ENCODE results near the gene VPS35L. TPM values are rescaled to one million over a fixed set of nuclear protein-coding genes. Genes with fewer than 3 reads are reported as not detected.

VPS35L gene, protein sequence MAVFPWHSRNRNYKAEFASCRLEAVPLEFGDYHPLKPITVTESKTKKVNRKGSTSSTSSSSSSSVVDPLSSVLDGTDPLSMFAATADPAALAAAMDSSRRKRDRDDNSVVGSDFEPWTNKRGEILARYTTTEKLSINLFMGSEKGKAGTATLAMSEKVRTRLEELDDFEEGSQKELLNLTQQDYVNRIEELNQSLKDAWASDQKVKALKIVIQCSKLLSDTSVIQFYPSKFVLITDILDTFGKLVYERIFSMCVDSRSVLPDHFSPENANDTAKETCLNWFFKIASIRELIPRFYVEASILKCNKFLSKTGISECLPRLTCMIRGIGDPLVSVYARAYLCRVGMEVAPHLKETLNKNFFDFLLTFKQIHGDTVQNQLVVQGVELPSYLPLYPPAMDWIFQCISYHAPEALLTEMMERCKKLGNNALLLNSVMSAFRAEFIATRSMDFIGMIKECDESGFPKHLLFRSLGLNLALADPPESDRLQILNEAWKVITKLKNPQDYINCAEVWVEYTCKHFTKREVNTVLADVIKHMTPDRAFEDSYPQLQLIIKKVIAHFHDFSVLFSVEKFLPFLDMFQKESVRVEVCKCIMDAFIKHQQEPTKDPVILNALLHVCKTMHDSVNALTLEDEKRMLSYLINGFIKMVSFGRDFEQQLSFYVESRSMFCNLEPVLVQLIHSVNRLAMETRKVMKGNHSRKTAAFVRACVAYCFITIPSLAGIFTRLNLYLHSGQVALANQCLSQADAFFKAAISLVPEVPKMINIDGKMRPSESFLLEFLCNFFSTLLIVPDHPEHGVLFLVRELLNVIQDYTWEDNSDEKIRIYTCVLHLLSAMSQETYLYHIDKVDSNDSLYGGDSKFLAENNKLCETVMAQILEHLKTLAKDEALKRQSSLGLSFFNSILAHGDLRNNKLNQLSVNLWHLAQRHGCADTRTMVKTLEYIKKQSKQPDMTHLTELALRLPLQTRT
- 29.4 TPM for total RNA-seq

DNA sequence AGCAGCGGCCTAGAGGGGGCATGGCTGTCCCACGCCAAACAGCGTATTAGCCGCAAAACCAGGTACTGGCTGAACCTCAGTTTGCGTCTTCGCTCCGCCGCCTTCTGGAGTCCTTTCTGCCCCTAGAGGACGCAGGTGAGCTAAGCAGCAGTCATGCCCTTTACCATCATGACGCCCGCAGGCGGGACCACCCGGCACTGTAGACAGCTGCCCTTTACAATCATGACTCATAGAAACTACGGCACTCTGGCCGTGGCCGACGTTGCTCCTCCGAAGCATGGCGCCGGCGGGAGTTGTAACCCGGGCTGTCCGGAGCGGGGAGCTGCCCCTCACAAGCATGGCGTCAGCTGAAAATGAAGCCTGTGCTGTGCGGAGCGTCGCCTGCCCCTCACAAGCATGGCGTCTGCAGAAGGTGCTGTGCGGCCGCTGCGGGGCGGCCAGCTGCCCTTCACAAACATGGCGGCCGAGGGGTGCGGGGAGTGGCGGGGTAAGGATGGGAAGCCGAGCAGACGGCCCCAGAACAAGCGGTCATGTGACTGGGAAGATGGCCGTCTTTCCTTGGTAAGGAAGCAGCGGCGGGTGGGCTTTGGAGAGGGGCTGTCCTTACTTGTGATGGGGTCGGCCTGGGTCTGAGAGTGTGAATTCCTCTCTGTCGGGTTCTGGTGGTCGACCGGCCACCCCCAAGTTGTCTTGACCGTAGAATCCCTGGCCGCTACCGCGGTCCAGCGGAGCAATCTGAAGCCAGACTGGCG is at the start of gene VPS35L:
VPS35L (plus strand) TSS at position 518 of the 752 bp plus-strand sequence; CDS start at position 545, 27 bp downstream.
- Histone ChIP-seq H3K9me3 (ENCODE audit: low read depth, low read length) (no peaks in the 10 kb centered on the region), H3K27me3 (ENCODE audit: insufficient read depth, low read length) (no peaks in the 10 kb centered on the region), H3K4me3 (ENCODE audit: low read length) (peak within 1 kb of the TSS; percentile 66), H3K4me1 (ENCODE audit: insufficient read depth, low read length) (peaks cover 16% of the 10 kb centered on the region)

DNA sequence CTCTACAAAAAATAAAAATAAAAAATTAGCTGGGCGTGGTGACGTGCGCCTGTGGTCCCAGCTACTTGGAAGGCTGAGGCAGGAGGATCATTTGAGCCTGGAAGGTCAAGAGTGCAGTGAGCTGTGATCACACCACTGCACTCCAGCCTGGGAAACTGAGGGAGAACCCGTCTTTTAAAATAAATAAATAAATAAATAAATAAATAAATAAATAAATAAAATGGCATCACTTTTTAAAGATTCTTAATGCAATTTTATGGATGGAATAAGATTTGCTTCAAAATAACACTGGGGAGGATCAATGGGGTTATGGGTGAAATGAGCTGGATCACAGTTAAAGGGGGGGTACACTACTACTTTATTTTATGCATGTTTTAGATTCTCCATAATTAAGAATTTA is 48.5 kb upstream of the VPS35L start:
- Histone ChIP-seq H3K4me1 (ENCODE audit: insufficient read depth, low read length) (peaks cover 7% of the 10 kb centered on the region), H3K27me3 (ENCODE audit: insufficient read depth, low read length) (no peaks in the 10 kb centered on the region), H3K9me3 (ENCODE audit: low read depth, low read length) (no peaks in the 10 kb centered on the region), H3K4me3 (ENCODE audit: low read length) (no peak overlapping the region)

DNA sequence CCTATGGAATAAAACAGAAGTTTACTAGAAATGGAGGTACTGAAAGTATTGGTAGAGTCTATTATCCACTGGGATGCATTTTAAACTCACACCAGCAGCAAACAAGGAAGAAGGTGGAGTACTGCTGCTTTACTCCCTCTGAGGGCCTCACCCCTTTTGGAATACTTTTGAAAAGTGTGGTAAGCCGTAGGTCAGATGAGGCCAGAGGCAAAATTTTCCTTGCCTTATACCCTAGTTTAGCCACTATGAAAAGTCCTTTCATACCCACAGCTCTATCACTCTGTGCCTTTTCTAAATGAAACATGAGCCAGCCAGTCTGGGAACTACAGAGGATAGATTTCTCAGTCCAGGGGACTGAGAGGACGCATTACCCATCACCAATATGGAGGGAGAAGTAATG is 47.6 kb upstream of the VPS35L start:
- Histone ChIP-seq H3K4me3 (ENCODE audit: low read length) (no peak overlapping the region), H3K9me3 (ENCODE audit: low read depth, low read length) (no peaks in the 10 kb centered on the region), H3K4me1 (ENCODE audit: insufficient read depth, low read length) (peaks cover 7% of the 10 kb centered on the region), H3K27me3 (ENCODE audit: insufficient read depth, low read length) (no peaks in the 10 kb centered on the region)

DNA sequence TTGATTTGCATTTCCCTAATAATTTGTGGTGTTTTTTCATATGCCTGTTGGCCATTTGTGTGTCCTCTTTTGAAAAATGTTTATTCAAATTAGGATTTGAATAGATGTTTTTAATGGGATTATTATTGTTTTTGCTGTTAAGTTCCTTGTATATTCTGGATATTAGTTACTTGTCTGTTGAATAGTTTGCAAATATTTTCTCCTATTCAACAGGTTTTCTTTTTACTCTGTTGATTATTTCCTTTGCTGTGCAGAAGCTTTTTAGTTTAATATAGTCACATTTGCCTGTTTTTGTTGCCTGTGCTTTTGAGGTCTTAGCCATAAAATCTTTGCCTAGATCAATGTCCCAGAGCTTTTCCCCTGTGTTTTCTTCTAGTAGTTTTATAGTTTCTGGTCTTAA is 43.2 kb upstream of the VPS35L start:
- Histone ChIP-seq H3K4me1 (ENCODE audit: insufficient read depth, low read length) (peaks cover 12% of the 10 kb centered on the region), H3K4me3 (ENCODE audit: low read length) (no peak overlapping the region), H3K9me3 (ENCODE audit: low read depth, low read length) (no peaks in the 10 kb centered on the region), H3K27me3 (ENCODE audit: insufficient read depth, low read length) (no peaks in the 10 kb centered on the region)

DNA sequence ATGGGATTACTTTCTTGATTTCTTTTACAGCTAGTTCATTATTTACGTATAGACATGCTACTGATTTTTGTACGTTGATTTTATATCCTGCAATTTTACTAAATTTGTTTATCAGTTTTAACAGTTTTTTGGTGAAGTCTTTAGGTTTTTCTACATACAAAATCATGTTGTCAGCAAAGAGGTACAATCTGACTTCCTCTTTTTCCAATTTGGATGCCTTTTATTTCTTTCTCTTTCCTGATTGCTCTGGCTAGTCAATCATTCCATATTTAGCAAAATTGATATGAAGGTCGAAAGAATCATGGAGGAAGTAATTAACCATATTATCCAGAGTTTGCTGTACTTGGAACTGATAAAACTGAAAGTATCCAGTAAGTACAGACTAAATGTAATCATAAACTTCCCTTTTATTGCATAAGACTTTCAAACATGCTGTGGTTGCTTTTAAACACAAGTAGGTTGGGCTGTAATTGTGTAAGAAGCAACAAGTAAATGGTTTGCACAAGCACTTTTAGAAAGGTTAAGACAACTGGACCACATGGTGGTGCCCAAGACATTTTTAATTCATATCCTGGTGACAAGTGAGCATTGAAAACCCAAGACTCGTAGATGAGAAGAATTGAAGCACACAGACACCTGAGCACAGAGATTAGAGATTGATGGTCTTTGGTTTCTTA is 42.0 kb upstream of the VPS35L start:
- Histone ChIP-seq H3K4me3 (ENCODE audit: low read length) (no peak overlapping the region), H3K9me3 (ENCODE audit: low read depth, low read length) (no peaks in the 10 kb centered on the region)

DNA sequence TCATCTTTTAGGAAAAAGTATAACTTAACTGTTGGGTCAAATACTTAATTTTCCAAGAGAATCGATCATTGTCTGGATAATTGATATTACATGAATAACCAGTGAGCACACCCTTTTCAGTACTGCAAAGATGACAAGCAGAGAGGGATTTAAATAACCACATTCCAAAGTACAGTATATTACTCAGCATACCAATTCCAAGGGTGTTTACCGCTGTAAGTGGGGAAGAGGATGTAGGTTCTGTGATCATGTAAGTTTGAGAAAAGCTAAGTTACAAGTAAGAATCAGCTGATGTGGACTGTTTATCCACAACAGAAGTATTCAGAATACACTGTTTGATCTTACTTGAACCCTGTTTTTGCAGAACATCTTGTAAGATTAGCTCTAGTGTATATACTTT is 39.7 kb upstream of the VPS35L start:
- H3K4me3 ChIP-seq (ENCODE audit: low read length): no peak overlapping the region
- peaks cover 28% of the 10 kb centered on the region for H3K4me1 ChIP-seq (ENCODE audit: insufficient read depth, low read length)
- H3K27me3 ChIP-seq (ENCODE audit: insufficient read depth, low read length): no peaks in the 10 kb centered on the region
- H3K9me3 ChIP-seq (ENCODE audit: low read depth, low read length): no peaks in the 10 kb centered on the region

More for the DNA sequence above, 42.0 kb upstream of the VPS35L start:
- no peaks in the 10 kb centered on the region for H3K27me3 ChIP-seq (ENCODE audit: insufficient read depth, low read length)
- H3K4me1 ChIP-seq (ENCODE audit: insufficient read depth, low read length): peaks cover 12% of the 10 kb centered on the region

DNA sequence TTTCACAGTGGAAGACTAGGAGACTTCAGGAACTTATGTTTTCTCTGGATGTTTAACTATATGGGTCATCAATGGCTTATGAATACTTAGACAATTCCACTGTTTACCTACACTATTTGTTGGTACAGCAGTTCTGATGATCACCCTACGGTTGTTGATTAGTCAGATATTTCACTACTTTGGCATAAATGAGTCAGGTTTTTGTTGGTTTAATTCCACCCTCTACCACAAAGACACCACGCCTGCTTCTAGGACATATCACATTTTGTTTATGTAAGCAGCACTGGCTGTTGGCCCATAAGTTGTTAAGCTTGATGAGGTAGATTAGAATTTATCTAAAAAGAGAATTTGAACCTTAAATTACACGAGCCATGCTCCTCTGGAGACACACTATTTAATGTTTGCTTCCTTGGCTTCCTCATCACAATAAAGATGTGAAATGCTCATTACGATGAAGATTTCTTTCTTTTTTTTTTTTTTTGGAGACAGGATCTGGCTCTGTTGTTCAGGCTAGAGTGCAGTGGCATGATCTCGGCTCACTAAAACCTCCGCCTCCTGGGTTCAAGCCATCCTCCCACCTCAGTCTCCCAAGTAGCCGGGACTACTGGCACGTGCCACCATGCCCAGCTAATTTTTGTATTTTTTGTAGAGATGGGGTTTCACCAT is 37.9 kb upstream of the VPS35L start:
- Histone ChIP-seq H3K4me1 (ENCODE audit: insufficient read depth, low read length) (peaks cover 34% of the 10 kb centered on the region), H3K27me3 (ENCODE audit: insufficient read depth, low read length) (no peaks in the 10 kb centered on the region), H3K4me3 (ENCODE audit: low read length) (no peak overlapping the region), H3K9me3 (ENCODE audit: low read depth, low read length) (no peaks in the 10 kb centered on the region)

DNA sequence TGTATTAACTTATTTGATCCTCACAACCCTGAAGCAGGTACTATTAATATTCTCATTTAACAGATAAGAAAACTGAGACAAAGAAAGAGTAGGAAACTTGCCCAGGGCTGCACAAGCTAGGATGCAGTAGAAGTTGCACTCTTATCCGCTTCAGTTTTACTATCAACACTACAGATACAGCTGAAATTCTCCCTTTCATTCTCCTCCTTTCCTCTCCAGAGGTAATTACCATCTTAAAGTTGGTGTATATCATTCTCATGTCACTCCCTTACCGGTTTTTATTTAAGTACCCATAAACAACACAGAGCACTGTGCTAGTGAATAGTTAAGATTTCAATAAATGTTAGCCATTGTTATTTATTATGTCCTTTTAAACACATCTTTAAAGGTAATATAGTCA is 37.1 kb upstream of the VPS35L start:
- Histone ChIP-seq H3K4me3 (ENCODE audit: low read length) (no peak overlapping the region), H3K27me3 (ENCODE audit: insufficient read depth, low read length) (no peaks in the 10 kb centered on the region), H3K4me1 (ENCODE audit: insufficient read depth, low read length) (peaks cover 42% of the 10 kb centered on the region), H3K9me3 (ENCODE audit: low read depth, low read length) (no peaks in the 10 kb centered on the region)

DNA sequence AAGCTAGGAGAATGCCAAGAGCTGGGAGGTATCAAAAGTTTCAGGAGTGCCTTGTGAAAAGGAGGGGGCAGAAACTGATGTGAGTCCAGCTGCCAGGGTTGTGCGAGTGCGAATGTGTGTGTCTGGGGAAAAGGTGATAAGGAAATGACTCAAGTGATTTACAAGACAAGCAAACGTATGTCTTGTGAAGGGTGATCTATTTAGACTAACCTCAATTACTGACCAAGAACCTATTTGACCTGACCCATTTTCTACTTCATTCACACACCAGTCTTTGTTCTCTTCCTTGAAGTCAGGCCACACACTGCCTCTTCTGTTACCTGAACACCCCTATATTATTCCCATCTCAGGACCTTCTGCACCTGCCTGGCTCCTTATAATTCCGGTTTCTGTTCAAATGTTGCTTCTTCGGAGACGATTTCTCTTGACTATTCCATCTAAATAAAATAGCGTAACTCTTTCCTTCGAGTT is 34.6 kb upstream of the VPS35L start:
- no peaks in the 10 kb centered on the region for H3K27me3 ChIP-seq (ENCODE audit: insufficient read depth, low read length)
- H3K4me1 ChIP-seq (ENCODE audit: insufficient read depth, low read length): peaks cover 52% of the 10 kb centered on the region
- H3K4me3 ChIP-seq (ENCODE audit: low read length): peak overlapping the region; percentile 89
- H3K9me3 ChIP-seq (ENCODE audit: low read depth, low read length): no peaks in the 10 kb centered on the region

DNA sequence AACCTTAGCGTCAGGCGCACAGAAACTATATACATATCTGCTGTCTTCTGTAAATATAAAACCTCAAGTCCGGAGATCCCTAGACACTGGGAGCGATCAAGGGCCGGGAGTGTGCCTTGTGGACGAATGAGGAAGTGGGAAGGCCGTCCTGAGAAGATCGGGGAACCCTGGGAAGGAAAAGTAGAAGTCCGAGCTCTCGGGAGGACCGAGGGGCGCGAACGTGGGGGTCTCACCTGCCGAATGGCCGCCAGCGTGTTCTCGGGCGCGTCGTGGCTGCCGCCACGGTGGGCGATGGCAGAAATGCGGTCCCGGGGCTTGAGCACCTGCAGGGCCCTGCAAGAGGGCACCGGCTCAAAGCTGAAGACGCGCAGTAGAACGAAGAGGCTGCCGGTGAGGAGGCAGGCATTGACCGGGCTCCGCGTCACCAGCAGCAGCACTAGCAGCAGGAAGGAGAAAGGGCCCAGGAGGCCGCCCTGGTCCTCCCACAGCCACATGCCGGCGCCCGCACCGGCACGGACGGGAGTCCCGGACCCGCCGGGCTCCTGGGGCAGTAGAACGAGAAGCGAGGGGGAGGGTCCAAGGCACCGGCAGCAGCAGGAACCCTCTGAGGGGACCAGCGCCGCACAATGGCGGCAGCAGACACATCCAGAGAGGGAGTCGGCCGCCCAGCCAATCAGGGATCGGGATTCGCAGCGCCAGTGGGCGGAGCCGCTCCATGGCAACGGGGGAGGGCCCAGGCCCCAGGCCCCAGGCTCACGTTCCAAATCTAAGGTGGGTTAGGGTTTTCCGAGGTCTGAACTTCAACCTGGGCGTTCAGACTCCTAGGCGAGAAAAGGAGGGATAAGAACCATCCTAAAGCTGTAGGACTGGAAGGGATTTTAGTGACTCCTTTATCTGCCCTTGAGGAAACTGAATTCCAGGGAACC is 33.8 kb upstream of the VPS35L start, which contains the start of gene GDE1:
GDE1 (minus strand) TSS at position 628 of the 926 bp plus-strand sequence; CDS start at position 494, 134 bp downstream.
- H3K4me3 ChIP-seq (ENCODE audit: low read length): peak within 1 kb of the TSS; percentile 89
- peaks cover 52% of the 10 kb centered on the region for H3K4me1 ChIP-seq (ENCODE audit: insufficient read depth, low read length)
- H3K27me3 ChIP-seq (ENCODE audit: insufficient read depth, low read length): no peaks in the 10 kb centered on the region
- no peaks in the 10 kb centered on the region for H3K9me3 ChIP-seq (ENCODE audit: low read depth, low read length)

DNA sequence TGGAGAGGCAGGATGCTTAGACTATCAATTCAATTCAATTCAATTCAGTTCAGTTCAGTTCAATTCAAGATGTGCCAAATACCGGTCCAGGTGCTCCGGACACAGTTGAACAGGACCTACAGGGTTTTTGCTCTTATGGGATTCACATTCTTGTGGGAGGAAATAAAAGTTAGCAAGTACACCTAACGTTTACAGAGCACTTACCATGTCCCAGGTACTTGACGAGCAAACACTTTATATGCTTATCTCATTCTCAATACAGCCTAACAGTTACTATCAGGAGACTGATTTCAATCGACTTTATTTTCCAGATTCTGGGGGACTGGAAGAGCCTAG is 33.1 kb upstream of the VPS35L start:
- no peaks in the 10 kb centered on the region for H3K27me3 ChIP-seq (ENCODE audit: insufficient read depth, low read length)
- H3K9me3 ChIP-seq (ENCODE audit: low read depth, low read length): no peaks in the 10 kb centered on the region
- H3K4me1 ChIP-seq (ENCODE audit: insufficient read depth, low read length): peaks cover 52% of the 10 kb centered on the region
- peak overlapping the region; percentile 89 for H3K4me3 ChIP-seq (ENCODE audit: low read length)

DNA sequence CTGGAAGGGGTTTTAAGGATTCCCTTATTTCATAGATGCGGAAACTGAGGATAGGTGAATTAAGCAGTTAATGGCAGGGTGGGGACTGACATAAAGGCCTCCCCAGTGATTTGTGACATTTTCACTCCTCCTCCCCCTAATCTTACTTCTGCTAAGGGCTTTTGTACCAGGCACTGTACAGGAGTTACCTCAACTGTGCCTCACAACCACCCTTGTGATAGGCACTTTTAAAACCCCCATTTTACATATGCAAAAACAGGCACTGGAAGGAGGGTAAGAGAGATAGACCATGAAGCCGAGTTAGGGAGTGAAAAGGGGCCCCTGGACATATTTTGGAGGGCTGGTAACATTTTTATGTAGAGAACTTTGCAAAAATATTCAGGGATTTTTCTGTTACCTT is 32.7 kb upstream of the VPS35L start:
- no peaks in the 10 kb centered on the region for H3K9me3 ChIP-seq (ENCODE audit: low read depth, low read length)
- H3K27me3 ChIP-seq (ENCODE audit: insufficient read depth, low read length): no peaks in the 10 kb centered on the region
- no peak overlapping the region for H3K4me3 ChIP-seq (ENCODE audit: low read length)
- peaks cover 52% of the 10 kb centered on the region for H3K4me1 ChIP-seq (ENCODE audit: insufficient read depth, low read length)

DNA sequence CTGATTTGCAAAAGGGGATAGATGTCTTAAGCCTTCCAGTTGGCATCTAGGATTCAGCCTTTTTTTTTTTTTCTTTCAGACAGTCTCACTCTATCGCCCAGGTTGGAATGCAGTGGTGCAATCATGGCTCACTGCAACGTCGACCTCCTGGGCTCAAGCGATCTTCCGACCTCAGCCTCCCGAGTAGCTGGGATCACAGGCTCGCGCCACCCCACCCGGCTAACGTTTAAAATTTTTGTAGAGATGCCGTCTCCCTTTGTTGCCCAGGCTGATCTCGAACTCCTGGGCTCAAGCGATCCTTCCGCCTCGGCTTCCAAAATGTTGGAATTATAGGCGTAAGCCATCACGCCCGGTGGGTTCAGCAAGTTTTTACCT is 32.3 kb upstream of the VPS35L start:
- Histone ChIP-seq H3K4me3 (ENCODE audit: low read length) (no peak overlapping the region), H3K27me3 (ENCODE audit: insufficient read depth, low read length) (no peaks in the 10 kb centered on the region), H3K4me1 (ENCODE audit: insufficient read depth, low read length) (peaks cover 52% of the 10 kb centered on the region), H3K9me3 (ENCODE audit: low read depth, low read length) (no peaks in the 10 kb centered on the region)
